Measurements from ENCODE around the gene GMDS. TPM values are rescaled to one million over a fixed set of nuclear protein-coding genes. Genes with fewer than 3 reads are reported as not detected.

The GMDS gene
- total and polyA plus RNA-seq, 2 donors (not counting 3 experiments of a cell fraction or from before 2014, with no cell fraction given), result 9.8 to 23.5 TPM

DNA sequence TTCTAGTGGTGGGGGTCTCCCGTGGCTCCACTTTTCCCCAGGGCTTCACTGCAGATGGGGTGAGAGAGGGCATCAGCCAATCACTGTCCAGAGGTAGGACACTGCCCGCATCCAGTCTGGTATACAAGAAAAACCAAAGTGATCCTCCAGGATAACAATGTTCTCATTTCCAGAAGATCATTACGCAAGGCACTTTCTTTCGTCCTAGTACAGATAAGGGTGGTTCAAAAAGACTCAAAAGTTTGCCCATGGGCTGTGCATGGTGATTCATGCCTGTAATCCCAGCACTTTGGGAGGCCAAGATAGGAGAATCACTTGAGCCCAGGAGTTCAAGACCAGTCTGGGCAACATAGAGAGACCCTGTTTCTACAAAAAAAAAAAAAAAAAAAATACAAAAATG is 16.4 kb downstream of the GMDS start:
- TF ChIP-seq, protein P1, sequence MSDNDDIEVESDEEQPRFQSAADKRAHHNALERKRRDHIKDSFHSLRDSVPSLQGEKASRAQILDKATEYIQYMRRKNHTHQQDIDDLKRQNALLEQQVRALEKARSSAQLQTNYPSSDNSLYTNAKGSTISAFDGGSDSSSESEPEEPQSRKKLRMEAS (IDR thresholded peaks at IDR 0.05; ENCODE audit: insufficient read depth, insufficient read length), result no peak
- TF ChIP-seq POLR2AphosphoS5 (IDR thresholded peaks at IDR 0.05; ENCODE audit: insufficient read depth, low read depth, low read length), result no peak
- TF ChIP-seq, protein P2, sequence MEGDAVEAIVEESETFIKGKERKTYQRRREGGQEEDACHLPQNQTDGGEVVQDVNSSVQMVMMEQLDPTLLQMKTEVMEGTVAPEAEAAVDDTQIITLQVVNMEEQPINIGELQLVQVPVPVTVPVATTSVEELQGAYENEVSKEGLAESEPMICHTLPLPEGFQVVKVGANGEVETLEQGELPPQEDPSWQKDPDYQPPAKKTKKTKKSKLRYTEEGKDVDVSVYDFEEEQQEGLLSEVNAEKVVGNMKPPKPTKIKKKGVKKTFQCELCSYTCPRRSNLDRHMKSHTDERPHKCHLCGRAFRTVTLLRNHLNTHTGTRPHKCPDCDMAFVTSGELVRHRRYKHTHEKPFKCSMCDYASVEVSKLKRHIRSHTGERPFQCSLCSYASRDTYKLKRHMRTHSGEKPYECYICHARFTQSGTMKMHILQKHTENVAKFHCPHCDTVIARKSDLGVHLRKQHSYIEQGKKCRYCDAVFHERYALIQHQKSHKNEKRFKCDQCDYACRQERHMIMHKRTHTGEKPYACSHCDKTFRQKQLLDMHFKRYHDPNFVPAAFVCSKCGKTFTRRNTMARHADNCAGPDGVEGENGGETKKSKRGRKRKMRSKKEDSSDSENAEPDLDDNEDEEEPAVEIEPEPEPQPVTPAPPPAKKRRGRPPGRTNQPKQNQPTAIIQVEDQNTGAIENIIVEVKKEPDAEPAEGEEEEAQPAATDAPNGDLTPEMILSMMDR (IDR thresholded peaks at IDR 0.05; ENCODE audit: extremely low read depth in 1 of 2, insufficient read depth in 1 of 2, low read depth in 1 of 2, low read length in 2 of 2), result no peak
- peaks cover 14% of the 10 kb centered on the region for H3K4me1 ChIP-seq (ENCODE audit: control insufficient read depth, extremely low read depth, insufficient read depth, low read length)
- no peaks in the 10 kb centered on the region for H3K27me3 ChIP-seq (ENCODE audit: control insufficient read depth in 2 of 2, insufficient read depth in 2 of 2, low read length in 2 of 2)
- no peak overlapping the region for H3K27ac ChIP-seq (ENCODE audit: insufficient read depth, low read depth, low read length)
- H3K79me2 ChIP-seq (ENCODE audit: control insufficient read depth, insufficient read depth, low read length), result no peaks in the 10 kb centered on the region
- no peaks in the 10 kb centered on the region for H3K9me3 ChIP-seq (replicated peaks; ENCODE audit: control insufficient read depth, insufficient read depth, low read length)
- FAIRE-seq (no peak), DNase-seq (ENCODE audit: low read depth, low spot score) (no peak)
- no peak overlapping the region for H3K4me2 ChIP-seq (ENCODE audit: insufficient read depth, low read length)
- no TSS peak for BruUV-seq (replicated peaks)
- dilution Hi-C loops (cut with MboI; ENCODE audit: extremely low pct_ligation_motif_present, low sequenced_read_pairs) (no loop called here), intact Hi-C loops (cut with micrococcal nuclease) (no loop called here)
- ChIA-PET POLR2A (no interaction called here), CTCF (interaction anchor here (1.1 to 3.2 kb wide), 2 partner anchors 8 to 19 kb away, joined by 10 to 11 read pairs; no protein-coding TSS in a partner anchor)
- H3K9ac ChIP-seq (replicated peaks; ENCODE audit: extremely low read depth, insufficient read depth, low read length), result no peak overlapping the region
- no peaks in the 10 kb centered on the region for H3K9me1 ChIP-seq (replicated peaks; ENCODE audit: control insufficient read depth, extremely low read depth, insufficient read depth, low read length)
- no peaks in the 10 kb centered on the region for H4K20me1 ChIP-seq (replicated peaks; ENCODE audit: control insufficient read depth, extremely low read depth, insufficient read depth, low read length)
- no peak overlapping the region for H2AFZ ChIP-seq (ENCODE audit: low read depth, low read length)
- no peaks in the 10 kb centered on the region for H3K36me3 ChIP-seq (ENCODE audit: control insufficient read depth in 2 of 2, extremely low read depth in 1 of 2, insufficient read depth in 2 of 2, low read length in 2 of 2)
- H3K4me3 ChIP-seq (replicated peaks in 1 of 3; ENCODE audit: insufficient read depth in 1 of 3, low read depth in 1 of 3, low read length in 3 of 3), result no peak overlapping the region

DNA sequence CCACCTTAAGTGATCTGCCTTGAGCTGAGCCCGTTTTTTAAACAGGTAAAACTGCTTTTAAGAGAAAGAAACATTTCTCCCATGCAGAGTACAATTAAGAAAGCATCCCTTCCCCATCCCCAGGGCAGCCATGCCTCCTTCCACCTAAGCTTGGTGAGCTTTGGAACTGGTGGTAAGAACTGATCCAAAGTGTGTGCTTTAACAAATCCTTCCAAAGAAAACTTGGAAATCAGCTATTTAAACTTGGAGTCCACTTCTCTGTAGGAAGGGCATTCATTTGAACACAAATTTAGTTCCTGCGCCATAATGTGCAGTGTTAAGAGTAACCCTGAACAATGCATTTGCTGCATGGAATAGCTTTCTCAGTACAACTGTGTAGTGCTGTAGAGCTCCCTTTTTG is 17.0 kb downstream of the GMDS start:
- Histone ChIP-seq H3K27ac (ENCODE audit: insufficient read depth, low read depth, low read length) (no peak overlapping the region), H3K9me3 (replicated peaks; ENCODE audit: control insufficient read depth, insufficient read depth, low read length) (no peaks in the 10 kb centered on the region), H3K4me1 (ENCODE audit: control insufficient read depth, extremely low read depth, insufficient read depth, low read length) (peaks cover 14% of the 10 kb centered on the region), H3K9ac (replicated peaks; ENCODE audit: extremely low read depth, insufficient read depth, low read length) (no peak overlapping the region), H3K9me1 (replicated peaks; ENCODE audit: control insufficient read depth, extremely low read depth, insufficient read depth, low read length) (no peaks in the 10 kb centered on the region), H3K4me2 (ENCODE audit: insufficient read depth, low read length) (no peak overlapping the region), H3K27me3 (ENCODE audit: control insufficient read depth in 2 of 2, insufficient read depth in 2 of 2, low read length in 2 of 2) (no peaks in the 10 kb centered on the region), H3K36me3 (ENCODE audit: control insufficient read depth in 2 of 2, extremely low read depth in 1 of 2, insufficient read depth in 2 of 2, low read length in 2 of 2) (no peaks in the 10 kb centered on the region), H3K4me3 (replicated peaks in 1 of 3; ENCODE audit: insufficient read depth in 1 of 3, low read depth in 1 of 3, low read length in 3 of 3) (no peak overlapping the region), H2AFZ (ENCODE audit: low read depth, low read length) (no peak overlapping the region), H4K20me1 (replicated peaks; ENCODE audit: control insufficient read depth, extremely low read depth, insufficient read depth, low read length) (no peaks in the 10 kb centered on the region), H3K79me2 (ENCODE audit: control insufficient read depth, insufficient read depth, low read length) (no peaks in the 10 kb centered on the region)
- CTCF ChIA-PET, result interaction anchor here (1.1 to 3.2 kb wide), 2 partner anchors 9 to 19 kb away, joined by 10 to 11 read pairs; no protein-coding TSS in a partner anchor
- POLR2A ChIA-PET, result no interaction called here
- TF ChIP-seq POLR2A (IDR thresholded peaks at IDR 0.05; ENCODE audit: low read depth, low read length), result no peak
- TF ChIP-seq JUN (IDR thresholded peaks at IDR 0.05; ENCODE audit: borderline replicate concordance, insufficient read depth, insufficient read length, low read depth), result no peak
- TF ChIP-seq GATA2 (IDR thresholded peaks at IDR 0.05; ENCODE audit: insufficient read depth, insufficient read length, low read depth, low read length), result no peak
- no peak for TF ChIP-seq FOS (IDR thresholded peaks at IDR 0.05; ENCODE audit: borderline replicate concordance, insufficient read depth, low read length)
- no peak for TF ChIP-seq POLR2AphosphoS5 (IDR thresholded peaks at IDR 0.05; ENCODE audit: insufficient read depth, low read depth, low read length)
- no peak for TF ChIP-seq EZH2 (IDR thresholded peaks at IDR 0.05; ENCODE audit: borderline replicate concordance, low read depth, low read length, severe bottlenecking)
- TF ChIP-seq MYC (IDR thresholded peaks at IDR 0.05; ENCODE audit: low read depth, low read length), result no peak
- TF ChIP-seq, protein P2 (IDR thresholded peaks at IDR 0.05; ENCODE audit: extremely low read depth in 1 of 2, insufficient read depth in 1 of 2, low read depth in 1 of 2, low read length in 2 of 2), result no peak
- TF ChIP-seq, protein P1 (IDR thresholded peaks at IDR 0.05; ENCODE audit: insufficient read depth, insufficient read length), result no peak
- dilution Hi-C loops (cut with MboI; ENCODE audit: extremely low pct_ligation_motif_present, low sequenced_read_pairs), result no loop called here
- FAIRE-seq (no peak), DNase-seq (ENCODE audit: low read depth, low spot score) (no peak)
- intact Hi-C loops (cut with micrococcal nuclease), result no loop called here
- no TSS peak for BruUV-seq (replicated peaks)

Data from endothelial cell of umbilical vein (primary cell).